IPS DF 4.7 (cell line): ENCODE measurements around the gene TAT.

Source experiments
- DNase-seq: peaks from one replicate; pipeline ENCODE4 v3.0.0-alpha.2; 2013; ENCODE audit warnings: low spot score; ENCODE audit errors: extremely low read depth

Gene TAT

GRCh38 chr16:71542377-71542776 is 34.5 kb downstream of the TAT start:
- DNase-seq, result peak; percentile 51

DNA sequence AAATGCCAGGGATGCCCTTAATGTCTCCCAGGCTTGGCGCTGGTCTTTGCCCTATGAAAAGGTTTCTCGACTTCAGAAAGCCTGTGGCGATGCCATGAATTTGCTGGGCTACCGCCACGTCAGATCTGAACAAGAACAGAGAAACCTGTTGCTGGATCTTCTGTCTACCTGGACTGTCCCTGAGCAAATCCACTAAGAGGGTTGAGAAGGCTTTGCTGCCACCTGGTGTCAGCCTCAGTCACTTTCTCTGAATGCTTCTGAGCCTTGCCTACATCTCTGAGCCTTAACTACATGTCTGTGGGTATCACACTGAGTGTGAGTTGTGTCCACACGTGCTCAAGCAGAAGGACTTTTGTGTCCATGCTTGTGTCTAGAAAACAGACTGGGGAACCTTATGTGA is 39.2 kb downstream of the TAT start:
- peak; percentile 51 for DNase-seq

DNA sequence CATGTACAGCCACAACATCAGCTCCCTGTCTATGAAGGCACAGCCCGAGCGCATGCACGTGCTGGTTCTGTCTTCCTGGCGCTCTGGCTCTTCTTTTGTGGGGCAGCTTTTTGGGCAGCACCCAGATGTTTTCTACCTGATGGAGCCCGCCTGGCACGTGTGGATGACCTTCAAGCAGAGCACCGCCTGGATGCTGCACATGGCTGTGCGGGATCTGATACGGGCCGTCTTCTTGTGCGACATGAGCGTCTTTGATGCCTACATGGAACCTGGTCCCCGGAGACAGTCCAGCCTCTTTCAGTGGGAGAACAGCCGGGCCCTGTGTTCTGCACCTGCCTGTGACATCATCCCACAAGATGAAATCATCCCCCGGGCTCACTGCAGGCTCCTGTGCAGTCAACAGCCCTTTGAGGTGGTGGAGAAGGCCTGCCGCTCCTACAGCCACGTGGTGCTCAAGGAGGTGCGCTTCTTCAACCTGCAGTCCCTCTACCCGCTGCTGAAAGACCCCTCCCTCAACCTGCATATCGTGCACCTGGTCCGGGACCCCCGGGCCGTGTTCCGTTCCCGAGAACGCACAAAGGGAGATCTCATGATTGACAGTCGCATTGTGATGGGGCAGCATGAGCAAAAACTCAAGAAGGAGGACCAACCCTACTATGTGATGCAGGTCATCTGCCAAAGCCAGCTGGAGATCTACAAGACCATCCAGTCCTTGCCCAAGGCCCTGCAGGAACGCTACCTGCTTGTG is 40.0 kb downstream of the TAT start:
- DNase-seq, result no peak

- no peak for DNase-seq
Measured at GRCh38 chr16:71532366-71532765, 44.5 kb downstream of the TAT start.

GRCh38 chr16:71528863-71529262 is 48.0 kb downstream of the TAT start:
- no peak for DNase-seq

- no peak for DNase-seq
Measured at GRCh38 chr16:71528257-71528656, 48.6 kb downstream of the TAT start.

DNA sequence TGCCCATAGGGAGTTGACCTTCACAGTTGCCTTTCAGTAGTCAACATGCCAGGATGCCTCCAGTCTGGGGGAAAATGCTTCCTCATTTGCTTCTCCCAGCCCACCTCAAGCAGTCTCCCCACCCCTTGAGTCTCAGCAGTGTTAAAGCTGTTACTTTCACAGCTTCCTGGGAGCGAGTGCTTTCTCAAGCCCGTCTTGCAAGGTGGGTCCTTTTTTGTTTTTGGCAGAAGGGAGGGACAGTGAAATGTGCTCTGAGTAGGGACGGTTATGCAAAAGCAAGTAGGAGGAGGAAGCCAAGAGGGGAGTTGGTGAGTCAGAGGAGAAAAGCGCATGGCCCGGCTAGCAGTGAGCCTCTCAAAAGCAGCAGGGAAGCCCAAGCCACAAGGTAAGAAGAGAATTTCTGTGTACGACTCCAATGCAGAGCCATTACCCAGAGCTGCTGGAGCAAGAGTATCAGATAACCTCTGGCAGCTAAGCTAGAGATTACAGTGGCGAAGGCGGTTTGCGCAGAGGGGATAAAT is 50.7 kb downstream of the TAT start, which contains the start of gene CHST4:
TSS of gene CHST4 (plus strand) at position 316 of the 521 bp plus-strand sequence. CDS start 10,252 bp downstream, outside the sequence.
- DNase-seq, result peak; percentile 93

GRCh38 chr16:71524566-71525553 is 52.0 kb downstream of the TAT start:
- no peak for DNase-seq

DNA sequence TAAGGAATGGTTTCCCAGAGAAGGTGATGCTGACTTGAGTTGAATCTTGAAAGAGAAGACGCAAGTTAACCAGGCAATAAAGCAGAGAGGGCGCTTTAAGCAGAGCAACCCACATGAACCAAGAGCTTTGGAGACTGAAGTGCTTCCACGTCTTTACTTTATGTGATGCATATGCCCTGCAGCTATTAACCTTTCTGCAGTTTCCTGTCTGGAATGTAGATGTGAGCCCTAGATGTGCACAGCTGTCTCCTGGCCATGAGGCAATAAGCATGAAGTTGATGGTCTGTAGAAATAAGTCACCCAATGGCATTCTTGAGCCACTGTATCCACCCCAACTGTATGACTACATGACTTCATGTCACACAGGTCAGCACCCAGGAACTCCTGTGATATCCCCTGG is 56.3 kb downstream of the TAT start:
- no peak for DNase-seq
